GM23338 (cell line): ENCODE results near the gene USP32.

ENCODE experiments used
- EZH2 ChIP-seq: fragments of 200-600 bp; sonication (generic); IDR thresholded peaks from one replicate; pipeline ENCODE4 v1.8.0; 2017; ENCODE audit warnings: antibody characterized with exemption, mild to moderate bottlenecking, low read depth; ENCODE audit not compliant: unreplicated experiment
- POLR2AphosphoS5 ChIP-seq: IDR thresholded peaks from 2 replicates; pipeline ENCODE4 v1.6.1; 2016; ENCODE audit warnings: antibody characterized with exemption, low read depth
- TF ChIP-seq, protein P1 (sequence below), 2 experiments: fragments of 200-600 bp in 1 of 2; sonication (generic) in 1 of 2; conservative IDR thresholded peaks; 2 replicates each; pipeline versions ENCODE4 v1.5.1 to v1.6.1; 2016 to 2017; ENCODE audit warnings: antibody characterized with exemption in 2 of 2, low read depth in 2 of 2, mild to moderate bottlenecking in 2 of 2, moderate library complexity in 1 of 2
- TF ChIP-seq, protein P2 (sequence below): IDR thresholded peaks from one replicate; pipeline ENCODE4 v1.6.1; 2018; ENCODE audit warnings: antibody characterized with exemption; ENCODE audit not compliant: unreplicated experiment

DNA sequence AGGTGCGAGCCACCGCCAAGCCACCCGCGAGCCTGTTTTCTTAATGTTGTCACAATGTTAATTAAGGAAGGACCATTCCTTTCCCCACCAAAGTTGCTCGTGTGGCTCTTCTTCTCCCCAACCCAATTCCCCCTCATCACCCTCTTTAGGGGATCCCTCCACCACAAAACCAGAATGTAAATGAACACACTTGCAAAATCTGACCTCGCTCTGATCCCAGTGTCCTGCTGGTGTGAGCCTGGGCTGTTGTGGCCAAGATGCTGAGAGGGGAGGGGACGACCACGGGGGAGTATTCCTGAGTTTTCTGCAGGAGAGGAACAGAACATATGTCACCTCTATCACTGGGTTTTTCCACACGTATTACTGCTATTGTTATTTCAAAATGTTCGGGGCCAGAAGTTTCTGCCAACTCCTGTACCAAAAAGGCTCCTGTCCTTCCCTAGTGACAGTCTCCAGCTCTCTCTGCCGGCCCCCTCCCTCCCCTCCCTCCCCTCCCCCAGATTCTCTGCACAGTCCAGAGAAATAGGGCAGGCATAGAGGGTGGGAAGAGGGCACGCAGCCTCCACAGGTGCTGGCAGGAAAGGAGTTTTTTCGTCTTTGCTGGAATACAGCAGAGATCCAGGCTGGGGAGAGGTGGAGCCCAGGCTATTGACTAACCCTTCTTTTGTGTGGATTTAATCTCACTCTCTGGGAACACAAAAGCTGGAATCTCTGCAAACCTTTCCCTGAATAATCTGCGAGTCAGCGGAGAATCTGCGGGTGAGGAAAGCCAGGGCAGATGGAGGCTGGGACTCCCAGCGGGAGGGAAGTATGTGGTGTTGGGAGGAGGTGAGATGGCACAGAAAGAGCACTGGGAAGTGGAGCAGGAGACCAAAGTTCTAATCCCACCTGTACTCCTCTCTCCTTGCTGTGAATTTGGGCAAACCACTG, 246.7 kb downstream of the USP32 start:
- TF ChIP-seq, protein P1, sequence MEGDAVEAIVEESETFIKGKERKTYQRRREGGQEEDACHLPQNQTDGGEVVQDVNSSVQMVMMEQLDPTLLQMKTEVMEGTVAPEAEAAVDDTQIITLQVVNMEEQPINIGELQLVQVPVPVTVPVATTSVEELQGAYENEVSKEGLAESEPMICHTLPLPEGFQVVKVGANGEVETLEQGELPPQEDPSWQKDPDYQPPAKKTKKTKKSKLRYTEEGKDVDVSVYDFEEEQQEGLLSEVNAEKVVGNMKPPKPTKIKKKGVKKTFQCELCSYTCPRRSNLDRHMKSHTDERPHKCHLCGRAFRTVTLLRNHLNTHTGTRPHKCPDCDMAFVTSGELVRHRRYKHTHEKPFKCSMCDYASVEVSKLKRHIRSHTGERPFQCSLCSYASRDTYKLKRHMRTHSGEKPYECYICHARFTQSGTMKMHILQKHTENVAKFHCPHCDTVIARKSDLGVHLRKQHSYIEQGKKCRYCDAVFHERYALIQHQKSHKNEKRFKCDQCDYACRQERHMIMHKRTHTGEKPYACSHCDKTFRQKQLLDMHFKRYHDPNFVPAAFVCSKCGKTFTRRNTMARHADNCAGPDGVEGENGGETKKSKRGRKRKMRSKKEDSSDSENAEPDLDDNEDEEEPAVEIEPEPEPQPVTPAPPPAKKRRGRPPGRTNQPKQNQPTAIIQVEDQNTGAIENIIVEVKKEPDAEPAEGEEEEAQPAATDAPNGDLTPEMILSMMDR (conservative IDR thresholded peaks at IDR 0.05; ENCODE audit: low read depth in 2 of 2), result no peak
- TF ChIP-seq EZH2 (no peak), POLR2AphosphoS5 (no peak)
- TF ChIP-seq, protein P2, sequence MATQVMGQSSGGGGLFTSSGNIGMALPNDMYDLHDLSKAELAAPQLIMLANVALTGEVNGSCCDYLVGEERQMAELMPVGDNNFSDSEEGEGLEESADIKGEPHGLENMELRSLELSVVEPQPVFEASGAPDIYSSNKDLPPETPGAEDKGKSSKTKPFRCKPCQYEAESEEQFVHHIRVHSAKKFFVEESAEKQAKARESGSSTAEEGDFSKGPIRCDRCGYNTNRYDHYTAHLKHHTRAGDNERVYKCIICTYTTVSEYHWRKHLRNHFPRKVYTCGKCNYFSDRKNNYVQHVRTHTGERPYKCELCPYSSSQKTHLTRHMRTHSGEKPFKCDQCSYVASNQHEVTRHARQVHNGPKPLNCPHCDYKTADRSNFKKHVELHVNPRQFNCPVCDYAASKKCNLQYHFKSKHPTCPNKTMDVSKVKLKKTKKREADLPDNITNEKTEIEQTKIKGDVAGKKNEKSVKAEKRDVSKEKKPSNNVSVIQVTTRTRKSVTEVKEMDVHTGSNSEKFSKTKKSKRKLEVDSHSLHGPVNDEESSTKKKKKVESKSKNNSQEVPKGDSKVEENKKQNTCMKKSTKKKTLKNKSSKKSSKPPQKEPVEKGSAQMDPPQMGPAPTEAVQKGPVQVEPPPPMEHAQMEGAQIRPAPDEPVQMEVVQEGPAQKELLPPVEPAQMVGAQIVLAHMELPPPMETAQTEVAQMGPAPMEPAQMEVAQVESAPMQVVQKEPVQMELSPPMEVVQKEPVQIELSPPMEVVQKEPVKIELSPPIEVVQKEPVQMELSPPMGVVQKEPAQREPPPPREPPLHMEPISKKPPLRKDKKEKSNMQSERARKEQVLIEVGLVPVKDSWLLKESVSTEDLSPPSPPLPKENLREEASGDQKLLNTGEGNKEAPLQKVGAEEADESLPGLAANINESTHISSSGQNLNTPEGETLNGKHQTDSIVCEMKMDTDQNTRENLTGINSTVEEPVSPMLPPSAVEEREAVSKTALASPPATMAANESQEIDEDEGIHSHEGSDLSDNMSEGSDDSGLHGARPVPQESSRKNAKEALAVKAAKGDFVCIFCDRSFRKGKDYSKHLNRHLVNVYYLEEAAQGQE, result no peak
